ENCODE data around the gene NUDT3.

GRCh38 chr6:34275128-34275804 lies 117.2 kb downstream of the NUDT3 start:
- TF ChIP-seq CTCF (IDR thresholded peaks at IDR 0.05 in 4 of 5, conservative IDR thresholded peaks at IDR 0.05 in 1 of 5): no peak
- no peak for TF ChIP-seq POLR2A (IDR thresholded peaks at IDR 0.05)

Measured in gastrocnemius medialis (tissue), 4 donors.